ENCODE measurements around the gene USP9X. TPM values are rescaled to one million over a fixed set of nuclear protein-coding genes. Genes with fewer than 3 reads are reported as not detected.

USP9X gene
- polyA plus RNA-seq, 1 of the 3 experiments (the other 2 are of a cell fraction): 13.2 TPM

GRCh38 chrX:41122664-41123257 is 37.5 kb downstream of the USP9X start:
- WGBS (ENCODE audit: low lambda C conversion rate): 67% methylated on average over 7 of the region's 7 CpGs
- no peak overlapping the region for H3K4me3 ChIP-seq (ENCODE audit: low read depth in 2 of 2, low read length in 1 of 2)
- H3K9me3 ChIP-seq: no peaks in the 10 kb centered on the region
- H4K20me1 ChIP-seq (ENCODE audit: insufficient read depth): peaks cover 86% of the 10 kb centered on the region
- H3K79me2 ChIP-seq (ENCODE audit: insufficient read depth): peaks cover 100% of the 10 kb centered on the region
- no peak overlapping the region for H2AFZ ChIP-seq (ENCODE audit: low read depth)
- no peaks in the 10 kb centered on the region for H3K9me2 ChIP-seq
- H3K9ac ChIP-seq: no peak overlapping the region
- no peak overlapping the region for H3K27ac ChIP-seq (ENCODE audit: low read depth in 2 of 2, low read length in 1 of 2)
- no peak overlapping the region for H3K4me2 ChIP-seq
- POLR2A ChIA-PET: no interaction called here
- no peak for TF ChIP-seq MEF2A (IDR thresholded peaks at IDR 0.05; ENCODE audit: borderline replicate concordance, low read depth)
- TF ChIP-seq FOXJ3 (CRISPR knock-in tag; IDR thresholded peaks at IDR 0.05): no peak
- TF ChIP-seq RXRA (IDR thresholded peaks at IDR 0.05; ENCODE audit: borderline replicate concordance, low read depth): no peak
- no peak for TF ChIP-seq JUND (IDR thresholded peaks at IDR 0.05)
- TF ChIP-seq, protein P1, sequence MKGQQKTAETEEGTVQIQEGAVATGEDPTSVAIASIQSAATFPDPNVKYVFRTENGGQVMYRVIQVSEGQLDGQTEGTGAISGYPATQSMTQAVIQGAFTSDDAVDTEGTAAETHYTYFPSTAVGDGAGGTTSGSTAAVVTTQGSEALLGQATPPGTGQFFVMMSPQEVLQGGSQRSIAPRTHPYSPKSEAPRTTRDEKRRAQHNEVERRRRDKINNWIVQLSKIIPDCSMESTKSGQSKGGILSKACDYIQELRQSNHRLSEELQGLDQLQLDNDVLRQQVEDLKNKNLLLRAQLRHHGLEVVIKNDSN (IDR thresholded peaks at IDR 0.05; ENCODE audit: borderline replicate concordance, low read depth): no peak
- DNase-seq: peak; percentile 13
- peaks cover 6 to 24% of the 10 kb centered on the region in 2 experiments for H3K36me3 ChIP-seq (replicated peaks in 1 of 2; ENCODE audit: control insufficient read depth in 1 of 2, insufficient read depth in 2 of 2, low read length in 1 of 2)
- no peaks in the 10 kb centered on the region for H3F3A ChIP-seq (replicated peaks; ENCODE audit: insufficient read depth)
- H3K27me3 ChIP-seq (ENCODE audit: insufficient read depth): no peaks in the 10 kb centered on the region
- CTCF ChIA-PET: interaction anchor here (0.8 to 1.5 kb wide), 5 partner anchors 10 to 471 kb away, joined by 3 to 5 read pairs (median 3); no protein-coding TSS in a partner anchor
- H3K4me1 ChIP-seq (ENCODE audit: control insufficient read depth in 1 of 2, insufficient read depth in 2 of 2, low read depth in 1 of 2, low read length in 1 of 2): peaks cover 0 to 6% of the 10 kb centered on the region in 2 experiments; a peak in 1 of 4 replicates

- TF ChIP-seq POLR2AphosphoS5 (IDR thresholded peaks at IDR 0.05; ENCODE audit: low read depth, low read length) (no peak), SMC3 (IDR thresholded peaks at IDR 0.05; ENCODE audit: low read depth, low read length) (no peak), RXRA (IDR thresholded peaks at IDR 0.05; ENCODE audit: borderline replicate concordance, low read depth) (no peak), FOXM1 (IDR thresholded peaks at IDR 0.05; ENCODE audit: low read depth) (no peak), YY1 (IDR thresholded peaks at IDR 0.05; ENCODE audit: low read depth) (no peak), TEAD4 (IDR thresholded peaks at IDR 0.05; ENCODE audit: borderline replicate concordance, insufficient read depth) (no peak), ZBTB33 (IDR thresholded peaks at IDR 0.05; ENCODE audit: borderline replicate concordance, low read depth) (no peak), GABPA (IDR thresholded peaks at IDR 0.05; ENCODE audit: low read depth) (no peak), SIN3A (IDR thresholded peaks at IDR 0.05; ENCODE audit: borderline replicate concordance, low read depth, low read length) (no peak), ELF1 (IDR thresholded peaks at IDR 0.05) (no peak), JUND (IDR thresholded peaks at IDR 0.05) (no peak), RCOR1 (IDR thresholded peaks at IDR 0.05; ENCODE audit: low read length) (no peak)
- TF ChIP-seq, protein P1 (IDR thresholded peaks at IDR 0.05; ENCODE audit: borderline replicate concordance, low read depth): no peak
- TF ChIP-seq, protein P2, sequence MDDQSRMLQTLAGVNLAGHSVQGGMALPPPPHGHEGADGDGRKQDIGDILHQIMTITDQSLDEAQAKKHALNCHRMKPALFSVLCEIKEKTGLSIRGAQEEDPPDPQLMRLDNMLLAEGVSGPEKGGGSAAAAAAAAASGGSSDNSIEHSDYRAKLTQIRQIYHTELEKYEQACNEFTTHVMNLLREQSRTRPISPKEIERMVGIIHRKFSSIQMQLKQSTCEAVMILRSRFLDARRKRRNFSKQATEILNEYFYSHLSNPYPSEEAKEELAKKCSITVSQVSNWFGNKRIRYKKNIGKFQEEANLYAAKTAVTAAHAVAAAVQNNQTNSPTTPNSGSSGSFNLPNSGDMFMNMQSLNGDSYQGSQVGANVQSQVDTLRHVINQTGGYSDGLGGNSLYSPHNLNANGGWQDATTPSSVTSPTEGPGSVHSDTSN (IDR thresholded peaks at IDR 0.05): no peak
- H3F3A ChIP-seq (replicated peaks; ENCODE audit: insufficient read depth): no peaks in the 10 kb centered on the region
- no peak overlapping the region for H3K4me2 ChIP-seq
- H3K4me1 ChIP-seq (ENCODE audit: control insufficient read depth in 1 of 2, insufficient read depth in 2 of 2, low read depth in 1 of 2, low read length in 1 of 2): peaks cover 0 to 3% of the 10 kb centered on the region in 2 experiments; a peak in 1 of 4 replicates
- no peak overlapping the region for H3K4me3 ChIP-seq (ENCODE audit: low read depth in 2 of 2, low read length in 1 of 2)
- no peaks in the 10 kb centered on the region for H3K9me3 ChIP-seq
- peaks cover 93% of the 10 kb centered on the region for H3K79me2 ChIP-seq (ENCODE audit: insufficient read depth)
- H3K27ac ChIP-seq (ENCODE audit: low read depth in 2 of 2, low read length in 1 of 2): no peak overlapping the region
- H3K27me3 ChIP-seq (ENCODE audit: insufficient read depth): no peaks in the 10 kb centered on the region
- H2AFZ ChIP-seq (ENCODE audit: low read depth): no peak overlapping the region
- H3K9me2 ChIP-seq: no peaks in the 10 kb centered on the region
- WGBS (ENCODE audit: low lambda C conversion rate): 81% methylated on average over 6 of the region's 6 CpGs
- DNase-seq: no peak
- H4K20me1 ChIP-seq (ENCODE audit: insufficient read depth): peaks cover 46% of the 10 kb centered on the region
- H3K9ac ChIP-seq: no peak overlapping the region
- POLR2A ChIA-PET: no interaction called here
- peaks cover 27 to 43% of the 10 kb centered on the region in 2 experiments for H3K36me3 ChIP-seq (replicated peaks in 1 of 2; ENCODE audit: control insufficient read depth in 1 of 2, insufficient read depth in 2 of 2, low read length in 1 of 2)
- CTCF ChIA-PET: interaction anchor here (2.3 kb wide), 1 partner anchor 13 kb away, joined by 9 read pairs; no protein-coding TSS in a partner anchor
Observed at GRCh38 chrX:41127477-41128192, 42.4 kb downstream of the USP9X start.

Data from SK-N-SH (cell line).